Measurements from ENCODE around the gene OXSR1.
"Not testable (repeated sequence)": the region's sequence is repeated elsewhere in the genome, so short reads cannot be mapped to it uniquely, and the experiment has no call there.

The OXSR1 gene

DNA sequence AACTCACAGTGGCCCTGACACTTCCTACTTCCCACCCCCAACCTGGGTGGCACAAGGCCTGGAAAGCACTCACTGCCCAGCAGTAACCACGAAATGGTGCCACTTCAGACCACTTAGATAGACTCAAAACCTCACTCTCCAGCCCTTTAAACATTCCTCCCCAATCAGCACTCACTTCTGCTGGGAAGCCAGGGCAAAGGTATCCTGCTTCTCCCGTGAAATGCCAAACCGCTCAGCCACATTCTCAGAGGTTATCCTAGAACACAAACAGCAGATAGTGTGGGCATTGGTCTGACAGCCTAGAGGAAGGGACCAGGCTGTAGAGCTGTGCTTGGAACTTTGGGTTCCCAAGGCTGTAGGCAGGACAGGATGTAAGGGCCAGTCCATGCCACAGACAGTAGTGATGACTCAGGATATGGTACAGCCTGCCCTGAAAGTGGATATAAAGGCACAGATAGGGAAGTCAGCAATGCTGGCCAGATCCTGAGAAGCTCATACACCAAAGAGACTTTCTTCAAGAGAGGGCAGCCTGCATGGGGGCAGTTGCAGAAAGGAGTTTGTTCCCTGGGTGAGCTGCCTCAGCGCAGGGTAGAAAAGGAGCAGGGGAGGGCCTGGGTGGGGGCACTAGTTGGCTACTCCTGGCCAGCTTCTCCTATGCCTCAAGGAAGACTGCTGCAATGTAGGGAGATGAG lies 37.6 kb upstream of the OXSR1 start:
- DNase-seq (ENCODE audit: low read depth in 2 of 2): no peak

- no peak for DNase-seq (ENCODE audit: low read depth in 2 of 2)
Measured at GRCh38 chr3:38128303-38128655, 37.1 kb upstream of the OXSR1 start.

DNA sequence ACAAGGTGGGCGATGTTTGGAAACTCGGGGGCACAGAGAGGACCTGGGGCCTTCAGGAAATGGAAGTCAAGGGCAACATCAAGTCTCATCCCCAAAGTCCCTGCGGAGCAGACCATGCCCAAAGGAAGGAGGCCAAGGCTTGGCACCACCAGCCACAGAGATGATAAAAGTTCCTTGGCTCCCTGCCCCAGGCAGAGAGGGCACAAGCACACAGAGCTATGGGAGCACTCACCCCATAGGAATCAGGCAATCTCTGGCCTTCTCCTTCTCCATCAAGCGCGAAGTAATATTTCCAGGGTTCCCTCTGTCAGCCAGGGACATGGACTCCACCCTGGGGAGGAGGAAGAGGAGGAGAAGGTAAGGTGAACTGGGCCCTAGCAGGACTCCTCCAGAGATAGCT lies 36.3 kb upstream of the OXSR1 start:
- no peak for DNase-seq (ENCODE audit: low read depth in 2 of 2)

DNA sequence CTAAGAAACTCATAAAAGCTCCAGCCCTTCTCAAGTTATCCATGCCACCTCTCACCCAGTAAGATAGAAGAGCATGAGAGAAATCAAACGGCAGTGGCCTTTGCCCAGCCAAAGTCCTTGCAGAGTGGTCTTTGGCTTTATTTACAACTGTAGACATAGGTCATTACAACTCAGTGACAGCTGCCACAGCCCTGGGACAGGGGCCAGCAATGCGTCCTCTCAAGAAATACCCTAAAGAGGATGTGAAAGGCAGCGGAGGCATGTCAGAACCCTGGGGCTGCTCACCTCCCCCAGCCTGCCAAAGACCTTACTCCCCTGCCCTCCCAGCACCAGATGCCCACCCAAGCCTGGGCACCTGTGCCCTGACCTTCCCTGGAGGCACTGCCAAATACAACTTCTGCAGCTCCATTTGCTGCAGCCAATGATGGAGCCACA lies 34.7 kb upstream of the OXSR1 start:
- DNase-seq (ENCODE audit: low read depth in 2 of 2): no peak

- DNase-seq (ENCODE audit: low read depth in 2 of 2): no peak
Measured at GRCh38 chr3:38131621-38132369, 33.5 kb upstream of the OXSR1 start.

- DNase-seq (ENCODE audit: low read depth in 2 of 2): no peak
Measured at GRCh38 chr3:38133209-38133556, 32.2 kb upstream of the OXSR1 start.

- DNase-seq (ENCODE audit: low read depth in 2 of 2): no peak
Measured at GRCh38 chr3:38133557-38134405, 31.6 kb upstream of the OXSR1 start.

GRCh38 chr3:38134517-38135143 lies 30.7 kb upstream of the OXSR1 start:
- not testable (repeated sequence) for DNase-seq (ENCODE audit: low read depth in 2 of 2)

- DNase-seq (ENCODE audit: low read depth in 2 of 2): not testable (repeated sequence)
Measured at GRCh38 chr3:38135621-38136277, 29.6 kb upstream of the OXSR1 start.

- DNase-seq (ENCODE audit: low read depth in 2 of 2): no peak
Measured at GRCh38 chr3:38136393-38136776, 29.0 kb upstream of the OXSR1 start.

DNA sequence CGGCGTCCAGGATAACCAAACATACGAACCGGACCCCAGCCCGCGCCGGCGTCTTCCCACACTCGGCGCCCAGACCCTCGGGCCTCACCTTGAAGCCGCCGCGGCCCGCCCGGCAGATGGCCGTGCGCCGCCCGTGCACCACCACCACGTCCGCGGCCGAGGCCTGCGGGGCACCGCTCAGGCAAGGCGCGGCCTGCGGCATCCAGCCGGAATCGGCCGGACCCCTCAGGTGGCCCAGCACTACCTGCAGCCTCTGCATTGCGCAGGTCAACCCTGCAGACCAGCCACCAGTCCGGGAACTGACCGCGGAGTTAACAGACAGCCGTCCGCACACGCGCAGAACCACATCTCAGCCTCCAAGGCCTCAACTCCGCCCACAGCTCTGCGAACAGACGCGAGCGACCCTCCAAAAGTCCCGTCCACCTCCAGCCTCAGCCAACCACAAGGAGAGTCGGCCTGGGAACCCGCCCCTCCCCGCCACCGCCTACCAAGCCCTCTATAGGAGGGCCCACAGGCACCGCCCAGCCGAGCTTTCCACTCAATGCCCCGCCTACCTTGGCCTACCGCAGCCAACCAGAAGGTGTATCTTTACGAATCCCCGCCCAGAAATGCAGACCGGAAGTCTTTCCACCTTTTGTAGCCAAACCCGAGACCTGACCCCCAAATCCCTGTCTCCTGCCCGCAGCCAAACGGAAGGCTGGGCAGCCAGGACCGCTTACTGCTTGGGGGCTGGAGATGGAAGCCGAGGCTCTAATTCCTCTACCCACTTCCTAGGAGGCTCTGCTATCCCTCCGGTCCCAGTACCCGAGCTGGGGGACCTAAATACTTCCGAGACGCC lies 28.3 kb upstream of the OXSR1 start, which contains the start of gene ACAA1:
Gene ACAA1 (minus strand): TSS at position 351 of the 838 bp plus-strand sequence. CDS start 92 bp downstream, at position 259.
- peak; percentile 96 to 97 for DNase-seq (ENCODE audit: low read depth in 2 of 2)

DNA sequence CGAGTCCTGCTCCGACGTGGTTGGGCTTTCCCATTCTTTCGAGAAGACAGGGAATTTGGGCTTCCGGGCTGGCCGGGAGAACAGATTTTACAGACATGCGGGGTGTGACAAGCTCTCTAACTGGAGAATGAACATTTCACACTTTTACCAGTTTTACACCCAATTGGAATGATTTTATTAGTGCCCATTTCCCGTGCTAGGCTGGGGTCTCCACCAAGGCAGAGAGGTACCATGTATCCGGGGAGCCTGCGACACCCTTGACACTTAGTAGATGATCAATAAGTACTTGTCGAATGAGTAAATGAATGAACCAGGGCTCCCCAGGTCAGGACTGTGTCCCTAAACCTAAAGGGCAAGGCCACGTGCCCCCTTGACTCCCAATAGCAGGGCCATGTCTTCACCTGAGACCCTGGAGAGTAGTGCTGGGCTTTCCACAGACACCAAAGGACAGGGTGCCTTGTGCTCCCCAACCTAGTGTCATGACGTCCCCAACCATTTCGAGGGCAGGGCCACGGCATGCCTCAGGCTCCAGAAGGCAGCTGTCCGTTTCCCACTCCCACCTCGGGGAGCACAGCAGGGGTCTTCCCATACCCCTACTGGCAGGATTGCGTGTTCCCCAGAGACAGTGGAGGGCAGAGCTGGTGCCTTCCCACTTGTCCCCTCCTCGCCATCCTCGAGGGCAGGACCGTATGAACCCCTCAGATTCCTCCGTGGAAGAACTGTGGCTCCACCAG lies 27.6 kb upstream of the OXSR1 start:
- DNase-seq (ENCODE audit: low read depth in 2 of 2): no peak

DNA sequence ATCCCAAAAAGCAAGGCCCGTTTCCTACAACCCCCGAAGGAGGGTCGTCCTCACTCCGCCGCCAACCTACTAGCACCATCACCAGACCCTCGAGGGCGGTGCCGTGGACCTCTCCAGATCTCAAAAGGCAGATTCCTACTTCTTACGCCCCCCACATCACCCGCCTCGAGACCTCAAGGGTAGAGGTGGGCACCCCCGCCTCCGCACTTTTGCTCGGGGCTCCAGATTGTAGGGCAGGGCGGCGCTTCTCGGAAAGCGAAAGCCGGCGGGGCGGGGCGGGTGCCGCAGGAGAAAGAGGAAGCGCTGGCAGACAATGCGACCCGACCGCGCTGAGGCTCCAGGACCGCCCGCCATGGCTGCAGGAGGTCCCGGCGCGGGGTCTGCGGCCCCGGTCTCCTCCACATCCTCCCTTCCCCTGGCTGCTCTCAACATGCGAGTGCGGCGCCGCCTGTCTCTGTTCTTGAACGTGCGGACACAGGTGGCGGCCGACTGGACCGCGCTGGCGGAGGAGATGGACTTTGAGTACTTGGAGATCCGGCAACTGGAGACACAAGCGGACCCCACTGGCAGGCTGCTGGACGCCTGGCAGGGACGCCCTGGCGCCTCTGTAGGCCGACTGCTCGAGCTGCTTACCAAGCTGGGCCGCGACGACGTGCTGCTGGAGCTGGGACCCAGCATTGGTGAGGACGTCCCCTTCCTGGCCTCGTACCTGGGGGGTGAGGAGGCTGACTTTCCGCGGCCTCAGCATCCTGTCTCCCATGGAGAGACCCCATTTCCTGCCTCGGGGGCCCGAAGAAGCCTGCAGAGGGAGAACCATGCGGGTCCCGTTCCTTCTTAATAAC lies 26.8 kb upstream of the OXSR1 start, which contains the start of gene MYD88:
Gene MYD88 (plus strand): TSS at position 313 of the 842 bp plus-strand sequence. CDS start 40 bp downstream, at position 353.
- peak; percentile 79 for DNase-seq (ENCODE audit: low read depth in 2 of 2)

DNA sequence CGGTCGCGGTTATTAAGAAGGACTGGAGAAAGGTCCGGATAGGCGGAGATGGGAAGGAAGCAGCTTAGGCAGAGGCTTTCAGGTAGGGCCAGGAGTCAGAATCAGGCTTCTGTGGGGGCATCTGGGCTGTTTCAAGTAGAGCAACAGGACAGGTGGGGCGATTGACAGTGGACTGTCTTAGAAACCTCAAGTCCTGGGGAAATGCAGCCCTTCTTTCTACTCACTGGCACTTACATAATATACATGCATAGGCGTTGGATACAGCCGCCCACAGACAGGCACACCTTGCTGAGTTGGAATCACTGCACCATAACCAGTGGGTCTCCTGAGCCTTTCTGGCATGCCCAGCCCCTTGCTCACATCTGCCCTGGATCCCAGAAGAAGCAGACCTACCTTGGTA lies 26.1 kb upstream of the OXSR1 start:
- DNase-seq (ENCODE audit: low read depth in 2 of 2): no peak

- DNase-seq (ENCODE audit: low read depth in 2 of 2): no peak
Measured at GRCh38 chr3:38139652-38140051, 25.7 kb upstream of the OXSR1 start.

GRCh38 chr3:38140326-38141172 lies 24.8 kb upstream of the OXSR1 start:
- no peak for DNase-seq (ENCODE audit: low read depth in 2 of 2)

DNA sequence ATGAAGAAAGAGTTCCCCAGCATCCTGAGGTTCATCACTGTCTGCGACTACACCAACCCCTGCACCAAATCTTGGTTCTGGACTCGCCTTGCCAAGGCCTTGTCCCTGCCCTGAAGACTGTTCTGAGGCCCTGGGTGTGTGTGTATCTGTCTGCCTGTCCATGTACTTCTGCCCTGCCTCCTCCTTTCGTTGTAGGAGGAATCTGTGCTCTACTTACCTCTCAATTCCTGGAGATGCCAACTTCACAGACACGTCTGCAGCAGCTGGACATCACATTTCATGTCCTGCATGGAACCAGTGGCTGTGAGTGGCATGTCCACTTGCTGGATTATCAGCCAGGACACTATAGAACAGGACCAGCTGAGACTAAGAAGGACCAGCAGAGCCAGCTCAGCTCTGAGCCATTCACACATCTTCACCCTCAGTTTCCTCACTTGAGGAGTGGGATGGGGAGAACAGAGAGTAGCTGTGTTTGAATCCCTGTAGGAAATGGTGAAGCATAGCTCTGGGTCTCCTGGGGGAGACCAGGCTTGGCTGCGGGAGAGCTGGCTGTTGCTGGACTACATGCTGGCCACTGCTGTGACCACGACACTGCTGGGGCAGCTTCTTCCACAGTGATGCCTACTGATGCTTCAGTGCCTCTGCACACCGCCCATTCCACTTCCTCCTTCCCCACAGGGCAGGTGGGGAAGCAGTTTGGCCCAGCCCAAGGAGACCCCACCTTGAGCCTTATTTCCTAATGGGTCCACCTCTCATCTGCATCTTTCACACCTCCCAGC lies 24.0 kb upstream of the OXSR1 start:
- no peak for DNase-seq (ENCODE audit: low read depth in 2 of 2)
